ENCODE measurements around the gene RTRAF.

The RTRAF gene

DNA sequence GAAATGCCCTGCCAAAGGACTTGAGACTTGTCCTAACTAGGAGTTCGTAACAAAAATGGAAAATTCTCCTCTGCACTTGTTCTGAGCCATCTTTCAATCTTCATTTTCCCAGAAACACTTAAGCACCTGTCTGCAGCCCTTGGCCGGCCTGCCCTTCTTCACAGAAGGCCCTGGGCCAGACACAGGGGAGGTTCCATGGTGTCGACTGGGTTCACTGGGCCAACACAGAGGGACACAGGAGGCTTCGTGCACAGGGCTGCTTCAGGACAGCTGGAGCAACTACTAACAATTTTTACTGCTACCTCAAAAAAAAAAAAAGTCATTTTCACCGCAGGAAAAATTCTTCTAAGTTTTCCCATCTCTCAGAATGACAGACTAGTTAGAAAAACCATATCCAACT lies 59.9 kb downstream of the RTRAF start:
- no peak overlapping the region for H3K4me2 ChIP-seq

DNA sequence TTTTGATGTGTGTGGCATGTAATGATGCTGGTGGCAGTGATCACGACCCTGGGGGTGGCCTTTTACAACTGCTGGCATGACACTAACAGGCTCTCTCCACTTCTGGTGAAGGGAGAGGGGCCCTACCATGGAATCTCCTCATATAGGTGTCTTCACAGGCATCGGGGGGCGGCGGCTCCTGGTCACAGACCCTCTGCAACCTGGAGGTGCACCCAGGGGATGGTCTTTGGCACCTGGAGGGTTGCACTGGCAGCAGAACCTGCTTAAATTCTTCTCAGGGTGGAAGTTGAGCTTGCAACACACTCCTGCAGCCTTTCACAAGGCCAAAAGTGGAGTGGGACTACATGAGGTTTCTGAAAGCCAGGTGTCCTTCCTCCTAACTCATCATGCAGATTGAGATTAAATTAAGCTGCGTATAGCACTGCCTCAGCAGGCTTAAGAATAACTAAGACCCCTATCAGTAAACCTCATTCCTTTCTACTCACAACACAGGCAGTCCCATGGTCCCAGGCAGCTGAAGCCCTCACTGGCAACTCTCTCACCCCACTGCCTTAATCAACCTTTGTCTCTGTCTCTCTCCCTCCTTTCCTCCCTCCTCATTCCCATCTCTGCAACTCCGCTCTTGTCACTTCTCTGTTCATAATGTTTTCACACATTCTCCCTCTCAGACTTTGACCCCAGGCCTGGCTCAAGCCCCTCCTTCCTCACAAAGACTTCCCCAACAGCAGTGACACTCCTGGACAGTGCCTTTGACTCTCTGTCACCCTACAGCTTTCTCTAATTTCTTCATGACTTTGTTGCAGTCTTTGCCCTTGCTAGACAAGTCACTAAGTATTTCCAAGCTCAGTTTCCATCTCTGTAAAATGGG lies 60.6 kb downstream of the RTRAF start:
- Histone ChIP-seq H3K4me3 (IDR thresholded peaks at IDR 0.05; ENCODE audit: insufficient read depth, low read depth, low read length) (no peak overlapping the region), H3K9ac (no peak overlapping the region), H3K36me3 (ENCODE audit: insufficient read depth) (no peaks in the 10 kb centered on the region), H3K79me2 (ENCODE audit: insufficient read depth, low read depth) (no peaks in the 10 kb centered on the region), H4K20me1 (ENCODE audit: insufficient read depth) (no peaks in the 10 kb centered on the region), H3K27me3 (ENCODE audit: insufficient read depth, low read depth) (no peaks in the 10 kb centered on the region), H2AFZ (ENCODE audit: low read depth) (no peak overlapping the region), H3K4me2 (no peak overlapping the region), H3K27ac (no peak overlapping the region), H3K4me1 (ENCODE audit: low read depth, poor library complexity, severe bottlenecking) (no peaks in the 10 kb centered on the region)
- TF ChIP-seq, protein P1, sequence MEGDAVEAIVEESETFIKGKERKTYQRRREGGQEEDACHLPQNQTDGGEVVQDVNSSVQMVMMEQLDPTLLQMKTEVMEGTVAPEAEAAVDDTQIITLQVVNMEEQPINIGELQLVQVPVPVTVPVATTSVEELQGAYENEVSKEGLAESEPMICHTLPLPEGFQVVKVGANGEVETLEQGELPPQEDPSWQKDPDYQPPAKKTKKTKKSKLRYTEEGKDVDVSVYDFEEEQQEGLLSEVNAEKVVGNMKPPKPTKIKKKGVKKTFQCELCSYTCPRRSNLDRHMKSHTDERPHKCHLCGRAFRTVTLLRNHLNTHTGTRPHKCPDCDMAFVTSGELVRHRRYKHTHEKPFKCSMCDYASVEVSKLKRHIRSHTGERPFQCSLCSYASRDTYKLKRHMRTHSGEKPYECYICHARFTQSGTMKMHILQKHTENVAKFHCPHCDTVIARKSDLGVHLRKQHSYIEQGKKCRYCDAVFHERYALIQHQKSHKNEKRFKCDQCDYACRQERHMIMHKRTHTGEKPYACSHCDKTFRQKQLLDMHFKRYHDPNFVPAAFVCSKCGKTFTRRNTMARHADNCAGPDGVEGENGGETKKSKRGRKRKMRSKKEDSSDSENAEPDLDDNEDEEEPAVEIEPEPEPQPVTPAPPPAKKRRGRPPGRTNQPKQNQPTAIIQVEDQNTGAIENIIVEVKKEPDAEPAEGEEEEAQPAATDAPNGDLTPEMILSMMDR (conservative IDR thresholded peaks at IDR 0.05; ENCODE audit: low read depth, low read length) = no peak

More for the DNA sequence above, 59.9 kb downstream of the RTRAF start:
- Histone ChIP-seq H3K36me3 (ENCODE audit: insufficient read depth) (no peaks in the 10 kb centered on the region), H3K79me2 (ENCODE audit: insufficient read depth, low read depth) (no peaks in the 10 kb centered on the region), H3K4me1 (ENCODE audit: low read depth, poor library complexity, severe bottlenecking) (no peaks in the 10 kb centered on the region), H3K4me3 (IDR thresholded peaks at IDR 0.05; ENCODE audit: insufficient read depth, low read depth, low read length) (no peak overlapping the region), H2AFZ (ENCODE audit: low read depth) (no peak overlapping the region), H4K20me1 (ENCODE audit: insufficient read depth) (no peaks in the 10 kb centered on the region), H3K27ac (no peak overlapping the region), H3K27me3 (ENCODE audit: insufficient read depth, low read depth) (no peaks in the 10 kb centered on the region), H3K9ac (no peak overlapping the region)
- TF ChIP-seq, protein P1 (conservative IDR thresholded peaks at IDR 0.05; ENCODE audit: low read depth, low read length) = no peak

DNA sequence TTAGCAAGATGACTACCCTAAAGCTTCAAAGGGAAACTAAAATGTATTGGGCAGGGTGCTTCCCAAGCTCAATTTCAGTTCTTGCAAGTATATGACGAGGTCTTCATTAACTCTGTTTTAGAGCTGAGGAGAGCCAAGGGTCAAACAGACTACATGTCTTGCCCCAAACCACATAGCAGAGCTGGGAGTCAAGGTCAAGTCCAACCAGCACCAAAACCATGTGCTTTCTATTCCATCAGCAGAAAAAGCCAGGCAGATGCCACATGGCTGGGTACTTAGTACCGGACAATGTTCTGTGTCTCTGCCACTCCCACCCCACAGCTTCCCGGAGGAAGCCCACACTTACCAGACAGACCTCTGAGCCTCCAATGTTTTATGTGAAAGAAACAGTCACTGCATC lies 61.9 kb downstream of the RTRAF start:
- no peak overlapping the region for H3K27ac ChIP-seq
- H3K4me3 ChIP-seq (IDR thresholded peaks at IDR 0.05; ENCODE audit: insufficient read depth, low read depth, low read length) = no peak overlapping the region
- no peak overlapping the region for H3K9ac ChIP-seq
- H3K36me3 ChIP-seq (ENCODE audit: insufficient read depth) = no peaks in the 10 kb centered on the region
- no peak overlapping the region for H2AFZ ChIP-seq (ENCODE audit: low read depth)
- no peaks in the 10 kb centered on the region for H3K79me2 ChIP-seq (ENCODE audit: insufficient read depth, low read depth)
- TF ChIP-seq, protein P1 (conservative IDR thresholded peaks at IDR 0.05; ENCODE audit: low read depth, low read length) = no peak
- no peaks in the 10 kb centered on the region for H4K20me1 ChIP-seq (ENCODE audit: insufficient read depth)
- no peaks in the 10 kb centered on the region for H3K4me1 ChIP-seq (ENCODE audit: low read depth, poor library complexity, severe bottlenecking)
- H3K27me3 ChIP-seq (ENCODE audit: insufficient read depth, low read depth) = no peaks in the 10 kb centered on the region
- no peak overlapping the region for H3K4me2 ChIP-seq

DNA sequence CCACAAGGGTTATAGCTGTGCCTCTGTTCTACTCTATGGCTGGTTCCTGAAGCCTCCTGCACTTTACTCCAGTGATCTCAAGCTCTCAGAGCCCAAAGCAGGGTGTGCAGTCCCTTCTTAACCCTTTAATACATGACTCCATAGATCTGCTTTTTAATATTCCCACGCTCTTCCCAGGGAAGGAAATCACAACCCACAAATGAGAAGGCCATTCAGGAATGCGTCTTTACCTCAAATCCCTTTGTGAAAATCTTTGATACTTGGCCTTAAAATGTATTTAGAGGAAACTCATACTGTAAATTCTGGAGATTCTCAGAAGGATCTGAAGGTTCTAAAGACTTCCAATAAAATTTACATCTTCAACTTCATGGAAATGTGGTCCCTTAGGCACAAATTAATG lies 62.5 kb downstream of the RTRAF start:
- H3K4me2 ChIP-seq = no peak overlapping the region
- H4K20me1 ChIP-seq (ENCODE audit: insufficient read depth) = no peaks in the 10 kb centered on the region
- no peak overlapping the region for H3K9ac ChIP-seq
- no peaks in the 10 kb centered on the region for H3K27me3 ChIP-seq (ENCODE audit: insufficient read depth, low read depth)
- TF ChIP-seq, protein P1 (conservative IDR thresholded peaks at IDR 0.05; ENCODE audit: low read depth, low read length) = no peak
- H3K4me1 ChIP-seq (ENCODE audit: low read depth, poor library complexity, severe bottlenecking) = no peaks in the 10 kb centered on the region
- H2AFZ ChIP-seq (ENCODE audit: low read depth) = no peak overlapping the region
- H3K4me3 ChIP-seq (IDR thresholded peaks at IDR 0.05; ENCODE audit: insufficient read depth, low read depth, low read length) = no peak overlapping the region
- no peak overlapping the region for H3K27ac ChIP-seq
- no peaks in the 10 kb centered on the region for H3K36me3 ChIP-seq (ENCODE audit: insufficient read depth)
- H3K79me2 ChIP-seq (ENCODE audit: insufficient read depth, low read depth) = no peaks in the 10 kb centered on the region

All from KMS-11 (cell line).